GM19099 (cell line): ENCODE measurements around the gene GLB1L2.

Experiments used
- POLR2A ChIP-seq: IDR thresholded peaks from 3 replicates; pipeline ENCODE4 v1.6.1; 2011; ENCODE audit warnings: low read depth; ENCODE audit not compliant: insufficient read length; ENCODE audit errors: extremely low read depth

The GLB1L2 gene

DNA sequence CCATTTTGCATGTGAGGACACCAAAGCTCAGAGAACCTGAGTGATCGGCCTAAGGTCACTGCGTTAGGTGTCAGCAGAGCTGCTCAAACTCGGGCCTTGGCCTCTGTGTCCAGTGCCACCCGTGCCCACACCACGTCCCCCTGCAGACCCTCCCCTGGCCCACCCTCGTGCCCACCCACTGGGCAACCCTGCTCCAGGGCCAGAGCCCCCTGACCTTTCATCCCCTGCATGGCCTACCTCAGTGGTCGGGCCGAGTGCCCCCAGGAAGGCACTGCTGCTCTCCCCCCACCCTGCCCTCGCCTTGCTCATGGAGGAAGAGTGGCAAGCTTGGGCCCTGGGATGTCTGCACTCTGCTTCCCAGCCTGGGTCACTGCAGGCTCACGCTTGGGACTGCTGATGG, 62.5 kb downstream of the GLB1L2 start:
- no peak for TF ChIP-seq POLR2A

DNA sequence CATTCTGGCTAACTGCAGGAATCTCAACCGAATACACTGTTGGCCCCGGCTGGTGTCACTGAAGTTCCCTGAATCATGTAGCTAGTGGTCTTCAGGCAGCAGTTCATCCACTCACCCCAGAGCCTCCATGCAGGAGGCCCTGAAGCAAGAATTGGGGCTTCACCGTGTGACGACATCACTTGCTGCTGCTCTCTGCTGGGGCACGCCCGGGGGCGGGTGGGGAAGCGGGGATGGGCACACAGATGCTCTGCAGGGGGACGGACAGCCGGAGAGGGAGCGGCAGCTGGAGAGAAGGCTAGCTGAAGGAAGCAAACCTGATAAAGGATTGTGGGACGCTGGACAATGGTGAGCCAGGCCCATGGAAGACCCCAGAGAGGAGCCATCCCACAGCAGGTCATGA, 63.2 kb downstream of the GLB1L2 start:
- TF ChIP-seq POLR2A = no peak

DNA sequence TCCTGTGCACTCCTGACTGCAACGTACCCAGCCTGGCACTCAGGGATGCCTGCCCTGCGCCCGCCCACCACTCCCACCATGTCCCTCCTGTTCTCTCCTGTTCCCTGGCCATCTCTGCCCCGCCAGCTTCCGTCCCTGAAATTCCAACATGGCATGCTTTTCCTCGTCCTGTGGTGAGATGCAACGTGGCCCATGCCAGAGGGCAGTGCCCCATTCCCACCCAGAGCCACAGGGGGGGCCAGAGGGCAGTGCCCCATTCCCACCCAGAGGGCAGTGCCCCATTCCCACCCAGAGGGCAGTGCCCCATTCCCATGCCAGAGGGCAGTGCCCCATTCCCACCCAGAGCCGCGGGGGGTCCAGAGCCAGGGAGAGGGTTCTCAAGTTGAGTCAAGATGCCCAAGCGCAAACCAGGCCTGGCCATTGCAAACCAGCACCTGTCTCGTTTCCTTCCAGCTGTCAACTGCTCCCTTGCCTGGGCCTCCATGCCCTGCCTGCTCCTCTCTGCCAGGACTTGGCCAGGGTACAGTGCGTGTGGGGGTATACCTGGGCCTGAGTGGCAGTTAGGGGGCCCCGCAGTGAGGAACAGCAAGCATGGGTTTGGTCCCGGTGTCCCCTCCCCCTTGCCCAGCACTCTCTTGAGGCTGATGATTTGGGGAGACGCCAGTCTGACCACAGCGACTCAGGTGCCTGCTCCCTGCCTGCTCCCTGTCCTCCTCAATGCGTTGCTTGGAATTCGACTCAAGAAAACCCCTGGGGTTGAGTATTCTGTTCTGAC, 65.7 kb downstream of the GLB1L2 start:
- no peak for TF ChIP-seq POLR2A

DNA sequence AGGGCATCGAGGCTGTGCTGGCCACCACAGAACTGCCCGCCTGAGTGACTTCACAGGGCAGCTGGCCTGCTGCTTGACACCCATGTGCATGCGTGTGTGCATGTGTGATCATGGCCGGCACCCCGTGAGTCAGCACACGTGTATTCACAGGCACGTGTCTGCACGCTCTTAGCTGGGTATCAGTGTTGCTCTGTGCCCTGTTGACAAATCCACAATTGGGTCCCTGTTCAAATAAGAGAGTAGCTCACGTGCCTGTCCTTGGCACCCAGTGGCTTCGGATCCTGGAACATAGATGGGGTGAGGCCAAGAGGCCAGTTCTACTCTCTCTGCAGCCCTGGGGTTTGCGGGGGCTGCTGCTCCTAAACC, 66.3 kb downstream of the GLB1L2 start:
- TF ChIP-seq POLR2A = no peak

DNA sequence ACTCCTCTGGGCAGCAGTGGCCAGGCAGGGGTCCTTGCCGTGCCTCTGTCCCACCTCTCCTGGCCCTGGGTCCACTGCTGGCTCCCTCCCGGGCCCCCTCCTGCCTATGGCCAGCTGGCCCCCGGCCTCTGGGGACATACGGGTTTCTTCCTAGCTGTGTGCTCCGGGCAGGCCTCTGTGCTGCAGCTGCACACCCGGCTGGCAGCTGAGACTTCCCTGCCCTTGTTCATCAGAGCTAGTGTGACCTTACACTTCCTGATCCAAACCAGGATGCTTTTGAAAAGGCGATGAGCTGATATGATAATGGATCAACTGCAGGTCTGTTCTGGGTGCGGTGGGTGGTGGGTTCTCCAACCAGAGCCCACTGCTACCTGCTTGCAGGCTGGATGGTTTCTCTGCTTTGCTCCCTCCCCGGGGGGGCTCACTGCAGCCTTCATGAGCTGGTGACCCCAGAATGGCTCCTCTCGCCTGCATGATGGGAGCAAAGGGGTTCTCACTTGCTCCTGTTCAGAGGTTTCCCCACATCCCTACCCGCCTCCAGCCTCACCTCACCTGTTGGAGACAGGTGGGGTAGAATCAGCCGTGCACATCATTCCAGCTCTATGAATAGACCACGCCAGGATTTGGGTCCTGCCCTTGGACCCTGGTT, 67.0 kb downstream of the GLB1L2 start:
- TF ChIP-seq POLR2A = no peak

DNA sequence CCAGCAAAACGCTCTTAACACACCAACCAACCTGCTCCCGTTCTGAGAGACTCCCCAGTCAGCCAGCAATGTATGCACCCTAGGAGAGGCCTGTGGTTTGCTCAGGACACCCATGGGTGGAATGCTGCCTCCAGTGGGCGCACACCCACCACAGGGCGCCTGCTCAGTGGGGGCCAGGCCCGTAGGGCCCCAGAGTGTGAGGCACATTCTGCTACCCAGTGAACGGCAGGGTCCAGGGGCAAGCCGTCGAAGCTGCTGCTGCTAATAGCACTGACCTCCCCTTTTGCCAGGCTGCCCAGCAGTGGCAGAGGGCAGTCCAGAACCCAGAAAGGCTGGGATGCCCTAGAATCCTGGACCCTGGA, 67.5 kb downstream of the GLB1L2 start:
- no peak for TF ChIP-seq POLR2A

DNA sequence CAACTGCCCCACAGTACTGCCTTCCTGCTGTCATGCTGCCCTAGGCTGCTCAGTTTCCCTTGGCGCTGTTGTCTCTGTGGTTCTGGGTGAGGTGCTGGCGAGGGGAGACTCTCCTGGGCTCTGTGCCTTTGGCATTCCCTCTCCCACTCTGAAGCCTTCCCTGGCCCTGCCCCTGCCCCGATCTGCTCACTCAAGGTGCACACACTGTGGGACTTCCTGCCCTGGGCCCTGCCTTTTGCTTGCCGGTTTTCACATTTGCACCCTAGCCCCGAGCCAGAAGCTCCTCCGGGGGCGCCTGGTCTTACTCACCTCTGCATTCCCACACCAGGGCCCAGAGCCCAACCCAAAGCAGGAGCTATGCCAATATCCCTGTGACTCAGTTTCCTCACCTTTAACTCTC, 68.2 kb downstream of the GLB1L2 start:
- TF ChIP-seq POLR2A = no peak

DNA sequence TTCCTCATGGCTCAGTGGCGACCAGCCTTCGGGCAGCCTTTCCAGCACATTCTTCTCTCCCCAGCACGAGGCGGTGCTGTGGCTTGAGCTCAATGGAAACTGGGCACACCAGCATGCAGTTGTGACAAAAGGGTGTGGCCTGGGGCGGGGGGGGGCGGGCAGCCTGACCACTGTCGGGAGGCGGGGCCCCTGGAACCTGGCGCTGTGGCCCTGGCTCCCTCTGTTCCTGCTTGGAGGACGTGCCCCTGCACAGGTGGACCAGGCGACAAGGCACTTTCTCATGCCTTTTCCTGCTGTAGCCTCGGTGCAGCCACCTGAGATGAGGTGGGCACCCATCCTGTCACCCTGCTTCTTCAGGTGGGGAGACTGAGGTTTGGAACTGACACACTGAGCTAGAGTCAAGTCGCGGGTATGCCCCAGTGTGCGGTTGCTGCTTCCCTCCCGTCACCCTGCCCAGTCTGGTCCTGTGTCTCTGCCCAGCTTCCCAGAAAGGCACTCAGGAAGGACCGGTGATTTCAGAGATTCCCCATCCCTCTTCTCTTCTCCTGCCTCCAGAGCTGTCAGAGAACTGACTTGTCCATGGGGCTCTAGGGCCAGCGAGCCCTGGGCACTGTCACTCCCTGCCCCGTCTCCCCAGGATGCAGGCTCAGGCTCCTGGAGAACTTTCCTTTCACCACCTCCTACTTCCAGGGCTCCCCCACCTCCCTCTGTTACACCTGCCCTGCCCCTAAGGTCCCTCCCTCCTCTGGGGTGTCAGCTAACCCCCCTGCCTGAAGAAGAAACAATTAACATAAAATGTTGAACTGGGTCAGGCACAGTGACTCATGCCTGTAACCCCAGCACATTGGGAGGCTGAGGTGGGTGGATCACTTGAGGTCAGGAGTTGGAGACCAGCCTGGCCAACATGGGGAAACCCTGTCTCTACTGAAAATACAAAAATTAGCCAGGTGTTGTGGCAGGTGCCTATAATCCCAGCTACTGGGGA, 70.3 kb downstream of the GLB1L2 start:
- TF ChIP-seq POLR2A = no peak

DNA sequence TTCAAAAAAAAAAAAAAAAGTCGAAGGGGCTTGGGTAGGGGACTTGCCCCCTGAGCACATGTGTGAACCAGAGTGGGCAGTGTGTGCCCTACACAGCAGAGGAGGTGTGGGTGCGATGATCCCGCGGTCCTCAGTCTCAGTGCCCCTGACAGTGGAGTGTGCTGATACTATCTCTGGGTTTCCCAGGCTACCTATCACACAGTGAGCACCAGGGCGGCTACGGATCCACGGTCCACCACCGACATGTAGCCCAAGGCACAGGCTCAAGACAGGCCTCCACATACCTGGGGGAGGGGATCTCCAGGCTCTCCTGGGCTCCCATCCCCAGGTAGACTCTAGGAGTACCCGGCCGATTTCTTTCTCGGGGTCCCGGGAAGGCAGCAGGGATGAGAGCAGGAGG, 71.1 kb downstream of the GLB1L2 start:
- no peak for TF ChIP-seq POLR2A

DNA sequence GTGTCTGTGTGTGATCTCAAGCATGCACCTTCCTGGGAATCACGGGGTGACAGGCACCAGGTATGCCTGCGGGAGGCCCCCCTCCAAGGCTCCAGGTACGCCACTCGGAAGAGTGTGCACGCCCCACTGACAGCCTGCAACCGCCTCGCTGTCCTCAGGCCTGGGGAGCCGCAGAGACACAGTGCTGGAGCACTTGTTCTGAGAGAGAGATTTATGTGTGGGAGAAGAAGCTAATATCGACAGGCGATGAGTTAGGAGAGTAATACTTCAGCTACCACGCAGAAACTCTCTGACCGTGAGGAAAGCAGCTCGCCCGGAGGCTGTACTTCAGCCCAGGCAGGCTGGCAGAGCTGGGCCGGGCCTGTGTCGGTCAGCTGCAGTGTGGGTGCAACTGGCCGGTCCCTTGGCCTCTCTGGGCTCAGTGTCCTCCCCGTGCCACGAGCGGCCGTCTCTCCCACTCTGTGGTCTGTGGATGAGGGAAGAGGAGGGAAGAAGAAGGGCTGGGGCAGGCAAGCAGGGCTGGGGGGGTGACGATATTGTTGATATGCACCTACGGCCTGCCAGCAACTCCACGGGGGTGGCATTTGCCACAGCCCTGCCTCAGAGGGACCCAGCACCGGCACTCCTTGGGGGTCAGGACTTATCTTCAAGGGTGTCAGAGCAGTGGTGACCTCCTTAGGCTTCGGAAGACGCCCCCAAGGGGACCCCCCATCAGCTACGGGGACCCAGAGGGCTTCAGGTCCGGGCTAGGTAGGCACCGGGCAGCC, 73.0 kb downstream of the GLB1L2 start:
- TF ChIP-seq POLR2A = no peak

DNA sequence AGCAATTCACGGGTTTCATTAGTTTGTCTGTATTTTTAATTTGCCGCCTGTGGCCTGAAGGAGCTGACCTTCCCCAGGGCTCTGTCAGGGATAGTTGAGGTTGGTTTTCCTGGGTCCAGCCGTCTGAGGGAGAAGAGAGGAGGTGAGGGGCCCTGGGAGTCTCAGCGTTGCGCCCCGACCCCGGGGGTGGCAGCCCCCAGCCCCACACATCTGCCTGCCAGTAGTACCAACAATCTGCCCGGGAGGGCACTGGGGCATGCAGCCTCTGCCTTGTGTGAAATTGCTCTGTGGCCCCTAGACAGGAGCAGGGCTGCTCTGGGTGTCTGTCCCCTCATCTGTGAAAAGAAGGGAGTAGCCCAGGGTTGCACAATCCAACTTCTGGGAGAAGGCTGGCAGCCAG, 73.6 kb downstream of the GLB1L2 start:
- TF ChIP-seq POLR2A = no peak

DNA sequence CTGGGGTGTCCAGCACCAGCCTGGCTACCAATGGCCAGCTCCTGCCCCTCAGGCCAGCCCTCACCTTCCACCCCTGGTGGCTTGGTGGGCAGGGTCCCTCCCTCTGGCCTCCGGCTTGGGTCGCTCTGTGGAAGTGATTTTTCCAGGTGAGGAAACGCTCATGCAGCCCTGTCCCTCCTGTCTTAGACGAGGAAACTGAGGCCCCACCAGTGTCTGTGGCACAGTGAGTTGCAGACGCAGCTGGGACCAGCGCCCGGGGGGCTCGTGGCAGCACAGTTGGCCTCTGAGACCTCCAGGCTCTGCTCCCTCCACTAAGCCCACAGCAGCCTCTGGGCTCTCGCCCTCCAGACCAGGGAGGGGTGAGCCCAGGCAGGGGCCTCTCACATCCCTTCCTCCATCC, 74.1 kb downstream of the GLB1L2 start:
- TF ChIP-seq POLR2A = no peak

DNA sequence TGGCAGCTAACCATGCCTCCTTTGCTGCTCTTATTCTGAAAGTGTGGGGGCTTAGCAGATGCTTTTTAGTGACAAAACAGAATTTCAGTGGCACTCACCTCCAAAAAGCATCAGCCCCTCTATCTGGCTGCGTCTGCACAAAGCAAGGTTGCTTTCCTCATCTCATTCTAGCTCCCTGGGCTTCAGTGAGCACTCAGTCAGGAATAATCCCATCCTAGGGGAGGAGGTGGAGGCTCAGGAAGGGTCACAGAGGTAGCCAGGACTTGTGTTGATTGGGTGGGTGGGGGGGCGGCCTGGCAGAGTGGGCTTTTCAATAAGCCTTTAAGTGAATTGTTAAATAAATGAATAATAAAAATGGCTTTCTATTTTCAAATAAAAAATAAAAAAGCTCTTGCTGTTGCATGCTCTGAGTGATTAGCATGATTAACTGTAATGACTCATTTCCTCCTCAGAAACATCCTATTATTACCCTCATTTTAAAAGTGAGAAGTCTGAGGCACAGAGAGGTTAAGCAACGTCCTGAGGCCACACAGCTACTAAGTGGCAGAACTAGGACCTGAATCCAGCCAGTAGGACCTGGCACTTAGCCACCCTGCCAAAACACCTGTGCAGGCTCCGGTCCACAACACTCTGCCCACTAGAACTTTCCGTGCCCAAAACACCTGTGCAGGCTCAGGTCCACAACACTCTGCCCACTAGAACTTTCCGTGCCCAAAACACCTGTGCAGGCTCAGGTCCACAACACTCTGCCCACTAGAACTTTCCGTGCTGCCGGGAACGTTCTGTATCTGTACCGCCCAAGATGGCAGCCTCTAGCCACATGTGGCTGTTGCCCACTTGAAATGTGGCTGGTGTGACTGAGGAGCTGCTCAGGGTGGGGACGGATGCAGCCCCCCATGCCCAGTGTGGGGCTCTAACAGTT, 74.7 kb downstream of the GLB1L2 start:
- no peak for TF ChIP-seq POLR2A

DNA sequence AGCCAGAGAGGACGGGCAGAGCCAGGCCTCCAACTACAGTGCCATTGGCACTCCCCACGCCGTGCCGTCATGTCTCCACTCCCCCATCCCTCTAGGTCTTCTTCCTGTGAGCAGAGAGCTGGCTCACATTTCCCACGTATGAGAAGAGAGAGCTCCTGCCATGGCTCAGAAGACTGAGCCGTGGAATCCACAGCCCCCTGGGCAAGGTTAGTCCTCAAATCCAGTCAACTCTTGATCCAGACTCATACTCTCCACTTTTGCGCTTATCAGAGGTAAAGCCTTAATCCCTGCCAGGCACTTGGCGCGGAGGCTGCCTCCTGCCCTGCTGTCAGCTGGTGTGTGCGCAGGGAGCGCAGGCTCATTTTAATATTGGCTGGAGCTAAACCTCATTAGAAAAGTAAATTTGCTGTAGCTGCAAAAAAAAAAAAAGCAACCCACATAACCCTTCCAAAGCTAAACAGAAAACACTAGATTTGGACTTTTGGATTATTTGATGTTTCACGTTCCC, 75.6 kb downstream of the GLB1L2 start:
- no peak for TF ChIP-seq POLR2A
